ENCODE measurements around the gene FOXD1.

- TF ChIP-seq, protein P1, sequence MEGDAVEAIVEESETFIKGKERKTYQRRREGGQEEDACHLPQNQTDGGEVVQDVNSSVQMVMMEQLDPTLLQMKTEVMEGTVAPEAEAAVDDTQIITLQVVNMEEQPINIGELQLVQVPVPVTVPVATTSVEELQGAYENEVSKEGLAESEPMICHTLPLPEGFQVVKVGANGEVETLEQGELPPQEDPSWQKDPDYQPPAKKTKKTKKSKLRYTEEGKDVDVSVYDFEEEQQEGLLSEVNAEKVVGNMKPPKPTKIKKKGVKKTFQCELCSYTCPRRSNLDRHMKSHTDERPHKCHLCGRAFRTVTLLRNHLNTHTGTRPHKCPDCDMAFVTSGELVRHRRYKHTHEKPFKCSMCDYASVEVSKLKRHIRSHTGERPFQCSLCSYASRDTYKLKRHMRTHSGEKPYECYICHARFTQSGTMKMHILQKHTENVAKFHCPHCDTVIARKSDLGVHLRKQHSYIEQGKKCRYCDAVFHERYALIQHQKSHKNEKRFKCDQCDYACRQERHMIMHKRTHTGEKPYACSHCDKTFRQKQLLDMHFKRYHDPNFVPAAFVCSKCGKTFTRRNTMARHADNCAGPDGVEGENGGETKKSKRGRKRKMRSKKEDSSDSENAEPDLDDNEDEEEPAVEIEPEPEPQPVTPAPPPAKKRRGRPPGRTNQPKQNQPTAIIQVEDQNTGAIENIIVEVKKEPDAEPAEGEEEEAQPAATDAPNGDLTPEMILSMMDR (IDR thresholded peaks at IDR 0.05): no peak
- TF ChIP-seq POLR2A (IDR thresholded peaks at IDR 0.05): no peak
These were observed 31.1 kb downstream of the FOXD1 start for GRCh38 chr5:73417303-73418034.
